Neural cell (in vitro differentiated cells): Measurements from ENCODE around the gene BRIX1. TPM values are rescaled to one million over a fixed set of nuclear protein-coding genes. Genes with fewer than 3 reads are reported as not detected.

ENCODE experiments used
- polyA plus RNA-seq: library from polyadenylated mRNA; depleted of rRNA; stranded (reverse); fragments of >200 nt; gene quantifications from 2 replicates; pipeline ENCODE4 v1.2.3, GENCODE V29; 2014

Gene BRIX1
- polyA plus RNA-seq, 1 donor from 2014 or later = 24.9 TPM

Other genes with a start within 250 kb of the BRIX1 start
- gene TTC23L, start 76.5 kb upstream of the BRIX1 start, polyA plus RNA-seq = 5.1 and 8.3 TPM in 2 replicates
- gene RAD1, start 207 bp upstream of the BRIX1 start, polyA plus RNA-seq = 27.0 and 37.2 TPM in 2 replicates
- gene DNAJC21, start 13.8 kb downstream of the BRIX1 start, polyA plus RNA-seq = 14.9 and 17.0 TPM in 2 replicates
- not detected in 2 replicates for gene AGXT2, start 132.2 kb downstream of the BRIX1 start, polyA plus RNA-seq